HG03039 (cell line): ENCODE measurements around the gene FOXP2.
"Not testable (repeated sequence)": the region's sequence is repeated elsewhere in the genome, so short reads cannot be mapped to it uniquely, and the experiment has no call there.

Source experiments
- ATAC-seq: cut with Tn5 transposase; IDR thresholded peaks from one replicate; pipeline ENCODE4 v1.9.1; 2021; ENCODE audit warnings: mild to moderate bottlenecking, moderate library complexity; ENCODE audit not compliant: unreplicated experiment

Gene FOXP2

GRCh38 chr7:114419441-114420272, 5.0 kb downstream of the FOXP2 start:
- no peak for ATAC-seq

- ATAC-seq = no peak
These were observed 8.2 kb downstream of the FOXP2 start for GRCh38 chr7:114422507-114423501.

GRCh38 chr7:114426382-114426781, 11.8 kb downstream of the FOXP2 start:
- ATAC-seq = no peak

- ATAC-seq = no peak
These were observed 12.2 kb downstream of the FOXP2 start for GRCh38 chr7:114426824-114427223.

GRCh38 chr7:114428211-114428610, 13.6 kb downstream of the FOXP2 start:
- ATAC-seq = no peak

GRCh38 chr7:114431189-114431588, 16.6 kb downstream of the FOXP2 start:
- no peak for ATAC-seq

- ATAC-seq = no peak
These were observed 17.4 kb downstream of the FOXP2 start for GRCh38 chr7:114432061-114432460.

GRCh38 chr7:114432703-114433102, 18.1 kb downstream of the FOXP2 start:
- no peak for ATAC-seq

GRCh38 chr7:114439581-114439980, 25.0 kb downstream of the FOXP2 start:
- ATAC-seq = no peak

- ATAC-seq = not testable (repeated sequence)
These were observed 26.3 kb downstream of the FOXP2 start for GRCh38 chr7:114440927-114441326.

- no peak for ATAC-seq
These were observed 29.6 kb downstream of the FOXP2 start for GRCh38 chr7:114444196-114444595.

- no peak for ATAC-seq
These were observed 35.8 kb downstream of the FOXP2 start for GRCh38 chr7:114450431-114450830.

GRCh38 chr7:114459574-114459973, 45.0 kb downstream of the FOXP2 start:
- ATAC-seq = no peak

- no peak for ATAC-seq
These were observed 45.4 kb downstream of the FOXP2 start for GRCh38 chr7:114460021-114460420.

- ATAC-seq = no peak
These were observed 52.3 kb downstream of the FOXP2 start for GRCh38 chr7:114466917-114467316.

- ATAC-seq = no peak
These were observed 54.2 kb downstream of the FOXP2 start for GRCh38 chr7:114468844-114469243.

GRCh38 chr7:114472896-114473512, 58.4 kb downstream of the FOXP2 start:
- no peak for ATAC-seq

GRCh38 chr7:114478384-114478783, 63.8 kb downstream of the FOXP2 start:
- no peak for ATAC-seq

GRCh38 chr7:114481999-114482398, 67.4 kb downstream of the FOXP2 start:
- no peak for ATAC-seq

- ATAC-seq = no peak
These were observed 69.6 kb downstream of the FOXP2 start for GRCh38 chr7:114484226-114484625.

GRCh38 chr7:114487174-114487573, 72.6 kb downstream of the FOXP2 start:
- ATAC-seq = no peak
